ENCODE measurements around the gene FAF1. TPM values are rescaled to one million over a fixed set of nuclear protein-coding genes. Genes with fewer than 3 reads are reported as not detected.
A peak's percentile ranks its signal among the peaks of the same experiment; 100 is the strongest.

FAF1 gene
- total RNA-seq, 1 donor from 2014 or later, result 52.7 TPM

DNA sequence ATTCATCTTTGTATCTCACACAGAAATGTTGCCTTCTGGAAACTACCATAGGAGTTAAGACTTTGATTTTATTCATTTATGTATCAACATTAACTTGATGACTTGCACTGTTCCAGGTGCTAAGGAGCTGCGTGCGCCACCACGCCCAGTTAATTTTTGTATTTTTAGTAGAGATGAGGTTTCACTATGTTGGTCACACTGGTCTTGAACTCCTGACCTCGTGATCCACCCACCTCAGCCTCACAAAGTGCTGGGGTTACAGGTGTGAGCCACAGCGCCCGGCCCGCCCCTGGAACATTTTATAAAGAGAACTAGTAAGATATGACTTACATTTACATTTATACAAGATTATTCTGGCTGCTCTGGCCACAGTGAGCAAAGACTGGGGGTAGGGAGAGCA, 252.2 kb downstream of the FAF1 start:
- no peaks in the 10 kb centered on the region for H3K36me3 ChIP-seq (ENCODE audit: control insufficient read depth, insufficient read depth, low read length)
- no peaks in the 10 kb centered on the region for H3K27me3 ChIP-seq (ENCODE audit: control insufficient read depth, insufficient read depth, low read length)
- H3K4me3 ChIP-seq (ENCODE audit: low read depth, low read length), result no peak overlapping the region
- FAIRE-seq (no peak), DNase-seq (ENCODE audit: low read depth) (no peak)
- no peak for TF ChIP-seq CTCF (IDR thresholded peaks at IDR 0.05; ENCODE audit: insufficient read depth, low read length, severe bottlenecking)

GRCh38 chr1:50705699-50706098, 254.4 kb downstream of the FAF1 start:
- no peak for FAIRE-seq
- peak; percentile 90 for DNase-seq (ENCODE audit: low read depth)
- Histone ChIP-seq H3K36me3 (ENCODE audit: control insufficient read depth, insufficient read depth, low read length) (no peaks in the 10 kb centered on the region), H3K4me3 (ENCODE audit: low read depth, low read length) (no peak overlapping the region), H3K27me3 (ENCODE audit: control insufficient read depth, insufficient read depth, low read length) (no peaks in the 10 kb centered on the region)
- no peak for TF ChIP-seq CTCF (IDR thresholded peaks at IDR 0.05; ENCODE audit: insufficient read depth, low read length, severe bottlenecking)

DNA sequence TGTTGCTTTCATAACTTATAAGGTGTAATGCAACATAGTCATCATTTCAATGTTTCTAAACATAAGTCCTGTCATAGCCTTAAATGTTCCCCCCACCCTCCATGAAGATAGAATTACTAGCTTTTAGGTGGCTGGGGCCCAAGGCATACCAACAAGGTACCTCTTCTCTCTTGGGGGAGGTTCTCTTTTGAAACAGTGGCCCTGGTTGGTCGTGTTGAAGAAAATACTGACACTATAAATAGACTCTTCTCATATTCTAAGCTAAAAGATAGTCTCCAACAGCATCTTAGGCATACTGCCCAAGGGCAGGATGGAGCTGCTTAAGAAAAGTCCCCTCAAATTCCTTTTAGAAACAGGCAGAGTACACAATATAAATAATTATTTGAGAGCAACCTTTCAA, 255.0 kb downstream of the FAF1 start:
- no peak overlapping the region for H3K4me3 ChIP-seq (ENCODE audit: low read depth, low read length)
- no peaks in the 10 kb centered on the region for H3K27me3 ChIP-seq (ENCODE audit: control insufficient read depth, insufficient read depth, low read length)
- FAIRE-seq (no peak), DNase-seq (ENCODE audit: low read depth) (peak; percentile 20)
- H3K36me3 ChIP-seq (ENCODE audit: control insufficient read depth, insufficient read depth, low read length), result no peaks in the 10 kb centered on the region
- no peak for TF ChIP-seq CTCF (IDR thresholded peaks at IDR 0.05; ENCODE audit: insufficient read depth, low read length, severe bottlenecking)

- FAIRE-seq (no peak), DNase-seq (ENCODE audit: low read depth) (peak; percentile 55)
- TF ChIP-seq CTCF (IDR thresholded peaks at IDR 0.05; ENCODE audit: insufficient read depth, low read length, severe bottlenecking), result peak; percentile 60
- no peak overlapping the region for H3K4me3 ChIP-seq (ENCODE audit: low read depth, low read length)
- H3K36me3 ChIP-seq (ENCODE audit: control insufficient read depth, insufficient read depth, low read length), result no peaks in the 10 kb centered on the region
- no peaks in the 10 kb centered on the region for H3K27me3 ChIP-seq (ENCODE audit: control insufficient read depth, insufficient read depth, low read length)
Observed at GRCh38 chr1:50704126-50704525, 255.9 kb downstream of the FAF1 start.

DNA sequence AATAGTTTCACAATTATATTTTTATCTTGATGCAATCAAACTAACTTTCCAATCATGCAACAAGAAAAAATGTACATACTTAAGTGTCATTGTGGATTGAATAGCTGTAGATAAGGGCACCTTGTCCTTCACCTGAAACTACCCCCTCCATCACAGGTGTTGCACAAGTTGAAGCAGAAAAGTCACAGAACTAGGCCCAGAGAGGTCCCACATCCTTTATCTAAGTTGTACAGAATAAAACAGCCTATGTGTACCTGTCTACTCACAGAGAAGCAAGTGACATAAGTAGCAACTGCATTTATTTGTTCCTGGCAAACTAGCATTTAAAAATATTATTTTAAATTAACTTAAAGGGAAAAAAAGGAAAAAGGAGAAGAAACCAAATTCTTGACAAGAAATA, 256.8 kb downstream of the FAF1 start:
- Histone ChIP-seq H3K4me3 (ENCODE audit: low read depth, low read length) (no peak overlapping the region), H3K36me3 (ENCODE audit: control insufficient read depth, insufficient read depth, low read length) (no peaks in the 10 kb centered on the region), H3K27me3 (ENCODE audit: control insufficient read depth, insufficient read depth, low read length) (no peaks in the 10 kb centered on the region)
- DNase-seq (ENCODE audit: low read depth) (peak; percentile 6), FAIRE-seq (no peak)
- no peak for TF ChIP-seq CTCF (IDR thresholded peaks at IDR 0.05; ENCODE audit: insufficient read depth, low read length, severe bottlenecking)

DNA sequence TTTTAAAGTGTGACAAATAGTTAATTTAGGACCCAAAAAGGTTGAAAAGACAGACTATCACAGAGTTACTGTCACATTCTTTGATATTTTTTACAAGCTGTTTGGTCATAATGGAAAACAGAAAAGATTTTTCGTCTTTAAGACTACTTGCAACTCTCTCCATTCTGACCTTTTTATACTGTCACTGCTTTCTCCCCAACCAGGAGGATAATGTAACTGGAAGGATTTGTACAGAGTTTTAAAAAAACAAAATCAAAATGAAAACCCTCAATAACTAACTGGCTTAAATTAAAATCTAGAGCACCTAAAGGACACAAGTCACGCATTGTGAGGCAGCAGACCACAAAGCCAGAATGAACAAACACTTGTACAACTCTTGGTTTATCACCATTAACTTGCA, 257.7 kb downstream of the FAF1 start:
- H3K4me3 ChIP-seq (ENCODE audit: low read depth, low read length), result no peak overlapping the region
- peak; percentile 8 for DNase-seq (ENCODE audit: low read depth)
- FAIRE-seq, result no peak

More for the DNA sequence above, 257.7 kb downstream of the FAF1 start:
- Histone ChIP-seq H3K27me3 (ENCODE audit: control insufficient read depth, insufficient read depth, low read length) (no peaks in the 10 kb centered on the region), H3K36me3 (ENCODE audit: control insufficient read depth, insufficient read depth, low read length) (no peaks in the 10 kb centered on the region)
- no peak for TF ChIP-seq CTCF (IDR thresholded peaks at IDR 0.05; ENCODE audit: insufficient read depth, low read length, severe bottlenecking)

All from bronchial epithelial cell (primary cell).